Measurements from ENCODE around the gene SUSD3. TPM values are rescaled to one million over a fixed set of nuclear protein-coding genes. Genes with fewer than 3 reads are reported as not detected.

SUSD3 gene
- total and polyA plus RNA-seq, 2 of the 8 experiments (the other 6 are each of a cell fraction or from before 2014, with no cell fraction given) = 5.5 to 35.4 TPM

- CTCF ChIA-PET (ENCODE audit: partially characterized antibody) = interaction anchor here (0.6 to 6.0 kb wide), 12 partner anchors 9 to 316 kb away, joined by 3 to 44 read pairs (median 4); no protein-coding TSS in a partner anchor
- FAIRE-seq = no peak
- TF ChIP-seq SP1 (IDR thresholded peaks at IDR 0.05; ENCODE audit: low read depth, low read length) (no peak), RAD21 (IDR thresholded peaks at IDR 0.05 in 1 of 2, conservative IDR thresholded peaks at IDR 0.05 in 1 of 2; ENCODE audit: low read depth in 2 of 2, low read length in 2 of 2) (peak in 1 of 2 experiments; percentile 31; a peak in 1 of 4 replicates), CBX5 (IDR thresholded peaks at IDR 0.05; ENCODE audit: low read depth, low read length) (no peak), RXRA (IDR thresholded peaks at IDR 0.05; ENCODE audit: insufficient read depth, low read depth, low read length) (no peak), ASH2L (IDR thresholded peaks at IDR 0.05; ENCODE audit: low read length) (peak; percentile 22), CTCF (IDR thresholded peaks at IDR 0.05; ENCODE audit: control extremely low read depth in 1 of 3, insufficient read depth in 1 of 3, low read depth in 1 of 3, low read length in 3 of 3) (peak in 2 of 3 experiments; percentile 5 to 39; a peak in 2 of 4 replicates)
These were observed 5.5 kb upstream of the SUSD3 start for GRCh38 chr9:93052791-93053540.

More at GRCh38 chr9:93052791-93053540, 5.5 kb upstream of the SUSD3 start:
- Histone ChIP-seq H3K4me2 (ENCODE audit: insufficient read depth in 1 of 2, low read depth in 2 of 2, low read length in 2 of 2) (peak overlapping the region in 1 of 2 experiments; percentile 18; a peak in 2 of 4 replicates), H4K91ac (replicated peaks; ENCODE audit: insufficient read length, low read length) (no peak overlapping the region), H2AK5ac (ENCODE audit: low read depth, low read length) (no peak overlapping the region), H2BK5ac (ENCODE audit: low read depth, low read length) (peak overlapping the region; percentile 41; the same call in 1 of the 2 replicates), H3K4me3 (ENCODE audit: extremely low read depth in 1 of 4, insufficient read depth in 2 of 4, low read depth in 3 of 4, low read length in 4 of 4) (no peak overlapping the region), H3K23ac (ENCODE audit: insufficient read length) (no peak overlapping the region), H2BK120ac (replicated peaks; ENCODE audit: low read depth, low read length) (no peak overlapping the region), H3K9ac (replicated peaks in 1 of 4; ENCODE audit: extremely low read depth in 1 of 4, low read depth in 3 of 4, low read length in 3 of 4) (no peak overlapping the region), H4K20me1 (replicated peaks in 1 of 2; ENCODE audit: control insufficient read depth in 1 of 2, insufficient read depth in 2 of 2, low read length in 2 of 2) (no peaks in the 10 kb centered on the region), H2AFZ (ENCODE audit: low read length) (no peak overlapping the region), H4K5ac (ENCODE audit: insufficient read length, low read depth, low read length) (no peak overlapping the region), H3K9me3 (ENCODE audit: insufficient read depth in 2 of 2, low read depth in 1 of 2, low read length in 1 of 2) (no peaks in the 10 kb centered on the region), H3K23me2 (ENCODE audit: low read depth, low read length) (no peaks in the 10 kb centered on the region), H3K4ac (replicated peaks; ENCODE audit: insufficient read length, low read depth, low read length) (no peak overlapping the region), H2BK20ac (ENCODE audit: low read length) (0 out of 2 replicates have a peak overlapping the region, but pooled peaks have one; percentile 25), H3K27me3 (replicated peaks in 1 of 4; ENCODE audit: control insufficient read depth in 3 of 4, extremely low read depth in 1 of 4, insufficient read depth in 3 of 4, low read length in 3 of 4) (peaks cover 0 to 7% (median 4%) of the 10 kb centered on the region in 4 experiments; a peak in 3 of 7 replicates), H2BK12ac (ENCODE audit: low read depth, low read length) (no peak overlapping the region), H3K79me2 (ENCODE audit: control insufficient read depth in 1 of 2, insufficient read depth in 2 of 2, low read length in 2 of 2) (no peaks in the 10 kb centered on the region), H3K14ac (ENCODE audit: insufficient read length) (no peak overlapping the region), H3K4me1 (replicated peaks in 1 of 4; ENCODE audit: control insufficient read depth in 3 of 4, insufficient read depth in 4 of 4, low read length in 3 of 4) (peaks cover 7 to 21% (median 15%) of the 10 kb centered on the region in 4 experiments), H4K8ac (ENCODE audit: extremely low read depth, insufficient read depth, low read length) (no peak overlapping the region), H3K79me1 (ENCODE audit: low read depth, low read length) (no peaks in the 10 kb centered on the region), H3K18ac (ENCODE audit: extremely low read depth, low read length) (no peak overlapping the region; the same call in 1 of the 2 replicates), H3K36me3 (ENCODE audit: control insufficient read depth in 2 of 4, insufficient read depth in 4 of 4, low read length in 3 of 4) (no peaks in the 10 kb centered on the region; a peak in 1 of 8 replicates), H3K56ac (replicated peaks; ENCODE audit: insufficient read length, low read depth, low read length) (no peak overlapping the region), H3K27ac (ENCODE audit: low read depth, low read length) (no peak overlapping the region), H2BK15ac (ENCODE audit: low read length) (0 out of 2 replicates have a peak overlapping the region, but pooled peaks have one; percentile 6)
- POLR2A ChIA-PET (ENCODE audit: partially characterized antibody) = interaction anchor here (1.0 kb wide), 1 partner anchor 16 kb away, joined by 4 read pairs; no protein-coding TSS in a partner anchor
- 64% methylated on average over 14 of the region's 15 CpGs; no CpG with 5 or more reads in 1 of the 2 experiments for WGBS, 2 experiments (ENCODE audit: extremely low coverage in 1 of 2, insufficient coverage in 1 of 2, insufficient read length in 1 of 2, insufficient replicate concordance in 2 of 2, low coverage in 1 of 2, low lambda C conversion rate in 2 of 2, missing lambda C conversion rate in 1 of 2)
- DNase-seq (ENCODE audit: low read depth in 1 of 2, low spot score in 2 of 2) = peak in 1 of 2 experiments; percentile 61

Data from H1 (cell line).